SK-N-DZ (cell line): Measurements from ENCODE around the gene CYP11A1.

Experiments
- DNase-seq: peaks from one replicate; pipeline ENCODE4 v3.0.0-alpha.2; 2015; ENCODE audit warnings: low spot score

CYP11A1 gene

DNA sequence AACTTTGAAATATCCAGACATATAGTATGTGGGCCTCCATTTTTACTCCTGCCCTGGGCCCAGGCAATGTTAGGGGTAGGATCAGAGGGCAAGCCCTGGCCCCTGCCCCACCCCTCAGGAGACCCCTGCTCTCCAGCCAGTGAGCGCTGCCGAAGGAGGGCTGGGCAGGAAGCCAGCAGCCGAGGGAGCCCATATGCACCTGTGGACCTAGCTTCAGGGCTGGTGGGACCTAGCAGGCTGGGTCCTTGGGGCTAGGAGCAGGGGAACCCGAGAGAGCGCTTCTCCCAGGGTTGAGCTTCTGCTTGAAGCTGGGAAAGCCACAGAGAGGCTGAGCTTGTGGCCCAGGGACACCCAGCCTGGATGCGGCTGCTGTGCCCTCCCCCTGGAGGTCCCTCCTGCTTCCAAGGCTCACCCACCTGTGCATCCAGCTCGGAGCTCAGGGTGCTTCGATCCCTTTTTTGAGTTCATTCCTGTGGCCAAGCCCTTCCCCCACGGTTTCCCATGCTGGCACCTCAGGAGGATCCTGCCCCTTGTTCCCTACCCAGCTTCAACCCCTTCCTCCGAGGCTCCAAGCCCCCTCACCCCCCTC is 21.0 kb upstream of the CYP11A1 start:
- DNase-seq = no peak

- no peak for DNase-seq
Measured at GRCh38 chr15:74387621-74388362, 20.3 kb upstream of the CYP11A1 start.

DNA sequence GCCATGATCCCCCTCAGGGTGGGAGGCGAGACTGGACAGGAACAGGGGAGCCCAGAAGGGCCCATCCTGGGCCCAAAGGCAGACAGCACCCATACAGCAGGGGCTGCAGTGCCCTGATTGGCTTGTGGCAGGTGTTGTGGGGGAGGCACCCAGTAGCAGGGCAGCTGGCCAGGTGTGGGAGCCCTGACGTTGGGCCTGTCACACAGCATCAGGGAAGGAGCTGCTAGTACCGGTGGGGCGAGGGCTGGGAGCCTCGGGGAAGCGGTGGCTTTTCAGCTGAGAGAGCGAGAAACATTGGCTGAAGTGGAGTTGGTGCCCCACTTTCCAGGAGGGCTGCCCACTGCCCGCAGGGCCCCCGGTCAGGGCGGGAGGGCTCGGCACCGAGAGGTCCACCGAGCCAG is 19.7 kb upstream of the CYP11A1 start:
- DNase-seq = no peak

- no peak for DNase-seq
Measured at GRCh38 chr15:74386496-74387140, 19.2 kb upstream of the CYP11A1 start.

DNA sequence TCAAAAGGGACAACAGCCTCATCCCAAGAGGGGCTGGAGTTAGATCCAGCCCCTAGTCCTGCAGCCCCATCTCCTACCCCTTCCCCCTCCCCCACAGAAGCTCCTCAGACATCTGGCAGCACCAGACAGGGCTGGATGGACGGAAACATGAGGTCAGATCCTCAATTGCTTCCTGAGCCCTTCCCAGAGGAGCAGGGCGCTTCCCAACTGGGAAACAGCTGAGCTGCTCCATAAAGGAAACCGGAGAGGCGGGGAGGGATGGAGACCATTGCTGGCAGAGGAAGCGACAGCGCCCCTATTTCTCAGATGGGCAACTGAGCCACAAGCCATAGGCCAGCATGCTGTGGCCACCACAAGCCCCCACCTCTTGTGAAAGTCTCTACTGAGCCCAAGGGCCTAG is 18.3 kb upstream of the CYP11A1 start:
- DNase-seq = no peak

GRCh38 chr15:74384881-74385643 is 17.6 kb upstream of the CYP11A1 start:
- DNase-seq = no peak

- no peak for DNase-seq
Measured at GRCh38 chr15:74384566-74384880, 17.1 kb upstream of the CYP11A1 start.

GRCh38 chr15:74383695-74384565 is 16.5 kb upstream of the CYP11A1 start:
- no peak for DNase-seq

DNA sequence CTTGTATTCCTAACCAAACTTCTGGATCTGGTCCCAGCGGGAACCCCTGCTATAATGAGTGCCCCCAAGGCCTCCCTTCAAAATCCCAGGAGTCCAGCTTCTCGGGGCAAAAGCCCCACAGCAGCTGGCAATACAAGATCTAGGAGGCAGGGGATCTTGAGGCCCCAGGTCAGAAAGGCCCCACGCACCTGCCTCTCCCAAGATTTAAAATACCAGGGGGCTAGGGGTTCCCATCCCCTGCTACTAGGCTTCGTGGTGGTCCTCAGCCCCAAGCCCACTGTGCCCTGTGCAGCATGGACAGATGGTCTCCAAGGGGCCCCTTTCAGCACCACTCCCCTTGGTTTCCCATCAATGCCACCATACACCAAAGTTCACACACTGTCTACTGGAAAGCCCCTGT is 15.8 kb upstream of the CYP11A1 start:
- DNase-seq = no peak

DNA sequence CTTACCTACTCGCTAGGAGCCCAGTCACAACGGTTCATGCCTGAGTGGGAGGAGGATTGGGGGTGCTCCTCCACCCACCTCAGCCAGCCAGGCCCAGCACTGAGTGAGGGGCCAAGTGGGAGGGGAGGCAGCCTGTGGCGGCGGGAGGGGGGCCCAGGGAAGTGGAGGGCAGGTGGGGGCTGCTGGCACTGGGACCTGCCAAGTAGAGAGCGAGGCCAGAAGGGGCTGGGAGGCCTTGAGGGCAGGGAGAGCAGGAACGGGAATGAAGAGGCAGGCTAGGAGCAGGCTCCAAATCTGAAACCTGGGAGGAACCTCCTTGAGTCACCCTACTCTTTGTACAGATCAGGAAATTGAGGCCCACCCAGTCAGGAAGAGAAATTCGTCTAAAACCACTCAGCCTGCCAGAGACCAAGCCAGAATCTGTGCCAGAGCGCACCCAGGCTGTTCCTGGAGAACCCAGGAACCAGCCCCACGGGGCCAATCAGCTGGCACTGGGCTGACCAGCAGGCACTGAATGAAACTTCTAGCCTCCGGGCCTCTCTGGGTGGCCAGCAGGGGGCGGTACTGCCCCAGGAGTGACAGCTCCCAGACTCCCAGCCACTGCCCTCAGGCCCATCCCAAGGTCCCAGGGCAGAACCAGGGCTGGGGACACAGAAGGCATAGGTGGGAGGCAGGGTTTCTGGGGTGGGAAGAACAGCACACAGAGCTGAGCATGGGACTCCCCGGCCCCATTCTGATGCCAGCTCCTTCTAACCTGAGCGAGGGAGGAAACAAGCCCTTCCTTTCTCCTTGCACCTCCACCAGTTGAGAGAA is 14.8 kb upstream of the CYP11A1 start:
- DNase-seq = peak; percentile 77

DNA sequence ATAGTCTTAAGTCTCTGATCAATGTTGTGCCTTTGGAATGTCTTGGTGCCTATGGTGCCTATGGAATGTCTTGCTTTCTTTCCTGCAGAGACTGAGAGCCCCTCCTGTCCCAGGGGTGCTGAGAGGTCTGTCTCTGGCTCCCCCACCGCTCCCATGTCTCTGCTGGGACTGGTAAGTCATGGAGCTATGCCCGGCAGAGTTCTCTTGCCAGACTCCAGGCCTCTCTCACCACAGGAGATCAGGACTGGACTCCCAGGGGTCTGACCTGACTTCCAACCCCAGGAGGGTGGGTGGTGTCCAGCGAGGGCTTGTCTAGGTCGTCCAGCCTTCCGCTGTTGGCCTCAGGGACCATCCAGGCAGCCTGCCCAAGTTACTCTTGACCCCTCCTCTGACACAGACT is 14.0 kb upstream of the CYP11A1 start:
- no peak for DNase-seq

DNA sequence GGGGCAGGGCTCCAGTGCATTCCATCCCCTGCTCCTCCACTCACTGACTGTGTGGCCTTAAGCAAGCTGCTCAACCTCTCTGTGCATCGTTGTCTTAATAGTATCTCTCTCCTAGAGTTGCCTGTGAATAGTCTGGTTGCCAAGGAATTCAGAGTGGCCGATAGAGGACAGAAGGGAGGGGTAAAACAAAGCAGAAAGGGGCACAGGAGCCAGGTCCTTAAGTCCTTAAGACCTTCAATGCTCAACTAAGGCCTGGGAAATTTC is 13.7 kb upstream of the CYP11A1 start:
- no peak for DNase-seq

DNA sequence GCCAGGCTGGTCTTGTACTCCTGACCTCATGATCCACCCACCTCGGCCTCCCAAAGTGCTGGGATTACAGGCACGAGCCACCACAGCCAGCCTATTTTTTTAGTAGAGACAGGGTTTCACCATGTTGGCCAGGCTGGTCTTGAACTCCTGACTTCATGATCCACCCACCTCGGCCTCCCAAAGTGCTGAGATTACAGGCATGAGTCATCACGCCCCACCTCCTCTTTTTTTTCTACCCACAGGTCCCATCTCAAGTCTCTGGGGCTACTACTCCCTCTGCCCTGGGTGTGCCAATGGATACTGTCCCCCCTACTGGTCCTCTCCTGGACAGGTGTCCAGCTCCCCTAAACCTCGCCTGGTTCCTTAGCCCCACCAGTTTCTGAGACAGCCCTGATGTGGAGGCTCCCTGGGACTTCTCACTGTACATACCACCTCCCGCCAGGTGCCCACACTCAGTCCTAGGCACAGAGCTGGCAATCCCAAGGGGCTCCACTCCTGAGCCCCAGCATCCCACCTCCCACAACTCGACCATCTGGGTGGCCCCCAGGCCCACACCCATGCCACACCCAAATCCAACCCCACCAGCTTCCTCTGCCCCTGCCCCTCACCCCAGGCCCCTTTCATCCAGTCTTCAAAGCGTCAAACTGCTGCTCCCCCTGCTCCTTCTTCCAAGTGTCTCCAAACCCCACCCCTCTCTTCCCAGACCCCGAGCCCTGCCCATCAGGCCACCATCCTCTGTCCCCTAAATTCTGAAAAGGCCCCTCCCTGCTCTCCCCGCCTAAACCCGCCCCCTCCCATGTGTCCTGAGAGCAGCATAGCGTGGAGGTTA is 13.1 kb upstream of the CYP11A1 start:
- DNase-seq = no peak

DNA sequence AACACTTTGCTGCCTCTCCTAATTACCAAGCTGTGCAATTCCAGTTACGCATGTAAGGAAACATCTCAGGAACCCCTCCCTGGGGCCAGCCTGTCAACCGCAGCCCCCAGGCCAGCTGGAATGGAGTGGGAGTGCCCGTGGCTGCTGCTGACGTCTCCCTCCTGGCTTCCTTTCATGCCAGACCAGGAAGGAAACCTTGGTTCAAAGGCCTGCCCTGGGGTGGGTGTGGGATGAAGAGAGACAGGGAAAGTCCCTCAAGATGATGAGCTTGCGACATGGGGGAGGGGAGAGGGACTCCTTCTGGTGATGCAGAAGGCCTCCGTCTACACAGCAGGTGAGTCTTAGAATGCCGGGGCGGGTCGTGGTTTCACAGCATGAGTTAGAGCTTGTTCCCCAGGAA is 11.4 kb upstream of the CYP11A1 start:
- no peak for DNase-seq

- no peak for DNase-seq
Measured at GRCh38 chr15:74377831-74378766, 10.7 kb upstream of the CYP11A1 start.

- no peak for DNase-seq
Measured at GRCh38 chr15:74376825-74377581, 9.6 kb upstream of the CYP11A1 start.

DNA sequence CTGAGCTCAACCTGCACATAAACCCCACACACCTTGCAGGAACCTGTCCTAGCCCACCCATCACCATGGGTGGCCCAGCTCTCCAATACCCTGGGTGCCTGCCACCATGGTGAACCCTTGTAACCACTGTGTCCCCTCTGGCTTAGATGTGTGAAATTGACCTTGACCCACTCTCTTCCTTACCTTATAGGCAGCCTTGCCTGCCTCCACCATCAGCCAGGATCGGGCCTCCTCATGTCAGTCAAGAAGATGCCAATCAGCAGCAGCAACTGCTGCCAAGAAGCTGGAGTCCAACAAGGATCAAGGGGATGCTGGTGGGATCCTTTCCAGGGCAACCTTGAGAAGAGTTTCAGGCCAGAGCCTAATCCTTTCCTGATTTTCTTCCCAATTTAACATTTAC is 8.8 kb upstream of the CYP11A1 start:
- no peak for DNase-seq

- peak; percentile 82 for DNase-seq
Measured at GRCh38 chr15:74375303-74375693, 7.9 kb upstream of the CYP11A1 start.
